CD4-positive, alpha-beta T cell treated with Interleukin-4 for 4 hours (primary cell): ENCODE measurements around the gene TCF15.
"Not testable (repeated sequence)": the region's sequence is repeated elsewhere in the genome, so short reads cannot be mapped to it uniquely, and the experiment has no call there.

Experiments
- DNase-seq: peaks from one replicate; pipeline ENCODE4 v3.0.0-alpha.2; 2020

TCF15 gene

GRCh38 chr20:609371-609964 is 641 bp downstream of the TCF15 start:
- DNase-seq = no peak

- no peak for DNase-seq
Measured at GRCh38 chr20:608970-609369, 1.1 kb downstream of the TCF15 start.

- no peak for DNase-seq
Measured at GRCh38 chr20:607476-607875, 2.6 kb downstream of the TCF15 start.

- DNase-seq = no peak
Measured at GRCh38 chr20:605237-605636, 4.9 kb downstream of the TCF15 start.

DNA sequence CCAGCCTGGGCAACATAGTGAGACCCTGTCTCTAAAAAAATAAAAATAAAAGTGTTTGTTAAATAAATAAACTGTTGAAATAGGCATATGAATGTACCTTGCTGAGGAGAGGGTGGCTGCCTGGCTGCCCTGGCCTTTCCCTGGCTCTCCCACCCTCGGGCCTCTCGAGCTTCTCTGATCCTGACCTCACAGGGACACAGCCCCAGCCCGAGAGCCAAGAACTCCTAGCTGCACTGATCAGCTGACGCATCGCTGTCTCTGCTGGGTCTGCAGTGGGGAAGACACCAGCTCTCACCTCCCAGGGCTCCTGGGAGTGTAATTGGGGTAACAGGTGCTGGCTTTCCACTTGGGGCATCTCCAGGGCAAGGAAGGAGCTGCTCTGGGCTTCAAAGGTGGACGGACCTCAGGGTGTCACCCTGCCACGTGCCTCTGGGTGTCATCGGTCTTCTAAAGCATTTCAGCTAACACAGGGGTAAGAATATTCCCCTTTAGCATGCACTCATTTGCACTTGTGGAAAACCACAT is 6.9 kb downstream of the TCF15 start:
- DNase-seq = no peak

GRCh38 chr20:602111-602970 is 7.8 kb downstream of the TCF15 start:
- DNase-seq = no peak

- DNase-seq = no peak
Measured at GRCh38 chr20:600736-601135, 9.4 kb downstream of the TCF15 start.

DNA sequence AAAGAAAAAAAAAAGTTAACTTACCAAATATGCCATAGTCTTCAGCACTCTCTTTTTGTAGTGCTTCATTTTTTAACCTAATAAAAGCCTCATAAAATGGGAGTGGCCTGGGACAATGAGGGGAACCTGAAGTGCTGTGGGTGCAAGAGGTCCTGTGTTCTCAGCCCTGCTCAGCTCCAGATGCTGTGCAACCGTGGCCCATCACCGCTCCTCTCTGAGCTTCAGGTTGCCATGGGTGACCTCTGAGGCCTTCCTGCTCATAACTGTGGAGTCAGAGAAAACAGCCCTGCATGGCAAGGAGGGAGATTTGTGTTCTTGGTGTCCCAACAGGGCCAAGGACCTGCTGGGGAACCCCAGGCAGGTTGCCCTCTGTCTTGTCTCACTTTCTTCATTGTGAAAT is 10.0 kb downstream of the TCF15 start:
- DNase-seq = no peak

- DNase-seq = no peak
Measured at GRCh38 chr20:598133-598850, 11.8 kb downstream of the TCF15 start.

GRCh38 chr20:597560-597959 is 12.5 kb downstream of the TCF15 start:
- no peak for DNase-seq

- DNase-seq = no peak
Measured at GRCh38 chr20:595330-596308, 14.5 kb downstream of the TCF15 start.

DNA sequence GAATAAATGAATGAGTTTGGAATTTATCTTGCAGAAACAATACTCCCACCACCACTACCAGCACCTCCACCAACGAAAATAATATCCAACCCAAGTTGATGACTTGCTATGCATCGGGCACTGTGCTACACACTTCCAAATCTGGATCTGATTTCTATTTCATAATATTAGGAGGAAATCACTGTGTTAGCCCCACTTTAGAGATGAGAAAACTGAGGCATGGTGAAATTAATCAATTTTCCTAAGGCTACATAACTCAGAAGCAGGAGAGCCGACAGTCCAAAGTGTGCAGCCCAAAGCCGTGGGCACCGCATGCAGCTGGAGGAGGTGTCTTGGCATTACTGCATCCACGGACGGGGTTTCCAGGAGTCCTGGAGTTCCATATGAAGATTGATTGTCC is 17.6 kb downstream of the TCF15 start:
- no peak for DNase-seq

- no peak for DNase-seq
Measured at GRCh38 chr20:591941-592340, 18.2 kb downstream of the TCF15 start.

- DNase-seq = no peak
Measured at GRCh38 chr20:588932-589672, 21.0 kb downstream of the TCF15 start.

- no peak for DNase-seq
Measured at GRCh38 chr20:588476-588875, 21.6 kb downstream of the TCF15 start.

DNA sequence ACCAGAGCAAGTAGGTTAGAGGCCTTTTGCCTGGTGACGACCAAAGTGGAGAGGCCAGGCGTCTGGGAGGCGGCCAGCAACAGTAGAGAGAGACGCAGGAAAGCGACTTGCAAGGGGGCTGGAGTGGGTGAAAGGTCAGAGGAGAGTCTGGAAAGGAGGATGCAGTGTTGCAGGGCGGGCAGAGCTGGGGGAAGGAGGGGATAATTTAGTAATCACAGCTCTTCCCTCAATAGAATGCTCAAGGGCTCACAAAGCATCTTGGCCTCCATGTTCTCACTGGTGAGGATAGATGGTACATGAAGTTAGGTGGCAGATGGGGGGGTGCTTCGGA is 25.2 kb downstream of the TCF15 start:
- no peak for DNase-seq

DNA sequence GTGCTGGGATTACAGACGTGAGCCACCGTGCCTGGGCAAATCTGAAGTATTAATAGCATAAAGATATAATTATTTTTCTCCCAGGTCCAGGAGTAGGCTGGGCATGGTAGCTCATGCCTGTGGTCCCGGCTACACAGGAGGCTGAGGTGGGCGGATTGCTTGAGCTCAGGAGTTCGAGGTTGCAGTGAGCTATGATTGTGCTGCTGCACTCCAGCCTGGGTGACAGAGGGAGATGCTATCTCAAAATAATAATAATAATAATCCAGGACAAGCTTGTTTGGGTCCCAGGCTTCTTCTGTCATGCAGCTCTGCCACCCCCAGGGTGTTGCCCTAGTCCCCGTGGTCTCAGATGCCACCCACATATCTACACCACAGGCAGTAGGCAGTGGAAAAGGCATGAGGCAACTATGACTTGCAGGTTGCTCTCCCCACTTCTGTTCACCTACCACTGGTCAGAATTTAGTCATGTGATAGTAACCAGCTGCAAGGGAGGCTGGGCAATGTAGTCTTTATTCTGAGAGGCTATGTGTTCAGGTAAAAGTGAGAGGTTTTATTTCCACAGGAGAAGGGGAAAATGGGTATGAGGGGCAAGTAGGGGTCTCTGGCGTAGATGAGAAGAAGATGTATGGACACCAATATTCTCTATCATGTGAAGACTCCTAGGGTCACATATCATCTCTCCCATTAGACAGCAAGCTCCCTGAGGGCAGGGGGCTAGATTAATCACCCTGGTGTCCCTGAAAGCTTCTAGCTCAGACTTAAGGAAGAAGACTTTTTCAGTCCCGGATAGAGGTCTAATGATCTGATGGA is 25.7 kb downstream of the TCF15 start:
- DNase-seq = no peak

DNA sequence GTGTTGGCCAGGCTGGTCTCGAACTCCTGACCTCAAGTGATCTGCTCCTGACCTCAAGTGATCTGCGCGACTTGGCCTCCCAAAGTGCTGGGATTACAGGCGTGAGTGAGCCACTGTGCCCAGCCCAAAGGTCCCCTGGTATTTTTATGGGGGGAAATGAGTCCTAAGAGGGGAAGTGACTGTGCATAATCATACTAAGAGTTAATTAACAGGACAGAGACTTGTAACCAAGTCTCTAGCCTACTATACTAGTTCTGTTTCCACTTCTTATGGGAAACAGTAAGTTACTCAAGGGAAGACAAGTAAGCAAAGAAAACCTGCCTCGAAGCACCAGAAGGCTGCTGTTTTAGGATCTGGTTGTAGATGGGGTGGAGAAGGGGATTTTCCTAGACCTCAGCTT is 27.9 kb downstream of the TCF15 start:
- no peak for DNase-seq

- DNase-seq = not testable (repeated sequence)
Measured at GRCh38 chr20:578940-579690, 31.0 kb downstream of the TCF15 start.

DNA sequence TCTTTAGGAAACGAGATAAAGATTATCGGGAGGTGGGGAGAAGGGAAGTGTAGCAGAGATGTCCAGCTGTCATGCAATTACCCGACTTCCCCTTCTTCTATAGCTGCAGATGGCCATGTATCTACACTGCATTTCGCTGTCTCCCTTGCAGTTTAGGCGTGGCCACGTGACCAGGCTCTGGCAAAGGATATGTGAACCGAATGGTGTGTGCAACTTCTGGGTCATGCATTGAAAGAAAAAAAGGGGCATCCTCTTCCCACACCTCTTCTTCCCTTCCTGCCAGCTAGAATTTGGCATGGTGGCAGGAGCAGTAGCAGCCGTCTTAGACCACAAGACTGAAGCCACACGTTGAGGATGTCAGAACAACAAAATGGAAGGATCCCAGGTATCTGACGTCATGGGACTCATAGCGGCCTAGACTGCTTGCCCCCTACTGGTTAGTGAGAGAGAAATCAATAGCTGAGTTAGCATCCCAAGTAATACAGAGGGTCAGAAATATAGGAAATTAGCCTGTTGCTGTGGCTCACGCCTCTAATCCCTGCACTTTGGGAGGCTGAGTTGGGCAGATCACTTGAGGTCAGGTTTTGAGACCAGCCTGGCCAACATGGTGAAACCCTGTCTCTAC is 32.8 kb downstream of the TCF15 start:
- DNase-seq = no peak
